ENCODE results near the gene MARCHF10. TPM values are rescaled to one million over a fixed set of nuclear protein-coding genes. Genes with fewer than 3 reads are reported as not detected.
A peak's percentile ranks its signal among the peaks of the same experiment; 100 is the strongest.

The MARCHF10 gene
- total and polyA plus RNA-seq, 9 of the 15 experiments (the other 6 are each of a cell fraction or from before 2014, with no cell fraction given): not detected

DNA sequence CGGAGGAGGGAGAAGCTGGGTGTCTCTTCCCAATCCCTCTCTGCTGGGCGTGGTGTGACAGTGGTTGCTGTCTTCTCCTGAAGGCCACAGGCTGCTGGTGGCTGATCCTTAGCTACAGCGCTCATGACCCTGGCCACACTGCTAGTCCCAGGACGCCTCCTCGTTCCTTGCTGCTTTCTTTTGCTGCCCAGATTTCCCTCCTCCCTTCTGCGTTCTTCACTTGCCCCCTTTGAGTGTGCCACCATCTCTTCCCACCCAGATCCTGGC is 90.6 kb downstream of the MARCHF10 start:
- Histone ChIP-seq H3K4me3 (no peak overlapping the region), H2AFZ (ENCODE audit: low read depth, low read length) (no peak overlapping the region), H3K79me2 (ENCODE audit: control insufficient read depth, insufficient read depth, low read length) (no peaks in the 10 kb centered on the region), H3K9me1 (ENCODE audit: control insufficient read depth, insufficient read depth, low read length) (no peaks in the 10 kb centered on the region), H3K4me2 (ENCODE audit: insufficient read depth, low read length) (no peak overlapping the region), H3K9me3 (replicated peaks; ENCODE audit: control insufficient read depth, insufficient read depth, low read depth, low read length) (no peaks in the 10 kb centered on the region), H3K9ac (ENCODE audit: insufficient read depth in 1 of 2, low read depth in 2 of 2, low read length in 2 of 2) (peak overlapping the region in 1 of 2 experiments; percentile 40; a peak in 1 of 4 replicates), H3K27me3 (ENCODE audit: control insufficient read depth in 2 of 2, insufficient read depth in 2 of 2, low read length in 2 of 2) (peaks cover 9 to 55% of the 10 kb centered on the region in 2 experiments; a peak in 4 of 5 replicates), H3K4me1 (replicated peaks in 1 of 2; ENCODE audit: control insufficient read depth in 2 of 2, insufficient read depth in 2 of 2, low read length in 2 of 2) (peaks cover 2 to 9% of the 10 kb centered on the region in 2 experiments; a peak in 3 of 5 replicates), H4K20me1 (replicated peaks; ENCODE audit: control insufficient read depth, insufficient read depth, low read length) (no peaks in the 10 kb centered on the region), H3K27ac (ENCODE audit: extremely low read depth, low read depth, low read length) (no peak overlapping the region), H3K36me3 (ENCODE audit: control insufficient read depth, insufficient read depth, low read length) (no peaks in the 10 kb centered on the region)
- ChIA-PET POLR2A (interaction anchor here (0.6 to 0.9 kb wide), 2 partner anchors 38 to 438 kb away, joined by 3 read pairs; no protein-coding TSS in a partner anchor), CTCF (ENCODE audit: low intra/inter-chr PET ratio) (interaction anchor here (0.6 to 0.7 kb wide), 2 partner anchors 117 to 1312 kb away, joined by 3 to 4 read pairs; no protein-coding TSS in a partner anchor)
- DNase-seq (ENCODE audit: extremely low read depth in 1 of 4, low spot score in 3 of 4) (no peak), ATAC-seq (peak; percentile 38; the same call in 2 of the 3 replicates), FAIRE-seq (no peak)
- intact Hi-C loops (cut with micrococcal nuclease) (no loop called here), in situ Hi-C loops (cut with MboI) (loop anchor here (25.0 kb wide), 1 partner anchor 245 kb away; the partner anchor contains the start of gene TANC2)
- 15% methylated on average over 6 of the region's 6 CpGs for WGBS (ENCODE audit: insufficient coverage, low coverage, missing lambda C conversion rate)
- no TSS peak for BruUV-seq (replicated peaks)
- TF ChIP-seq HCFC1 (IDR thresholded peaks at IDR 0.05; ENCODE audit: low read depth, low read length): no peak
- TF ChIP-seq, protein P1, sequence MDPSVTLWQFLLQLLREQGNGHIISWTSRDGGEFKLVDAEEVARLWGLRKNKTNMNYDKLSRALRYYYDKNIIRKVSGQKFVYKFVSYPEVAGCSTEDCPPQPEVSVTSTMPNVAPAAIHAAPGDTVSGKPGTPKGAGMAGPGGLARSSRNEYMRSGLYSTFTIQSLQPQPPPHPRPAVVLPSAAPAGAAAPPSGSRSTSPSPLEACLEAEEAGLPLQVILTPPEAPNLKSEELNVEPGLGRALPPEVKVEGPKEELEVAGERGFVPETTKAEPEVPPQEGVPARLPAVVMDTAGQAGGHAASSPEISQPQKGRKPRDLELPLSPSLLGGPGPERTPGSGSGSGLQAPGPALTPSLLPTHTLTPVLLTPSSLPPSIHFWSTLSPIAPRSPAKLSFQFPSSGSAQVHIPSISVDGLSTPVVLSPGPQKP (CRISPR knock-in tag; IDR thresholded peaks at IDR 0.05): no peak
- no peak for TF ChIP-seq FOSL1 (tag; conservative IDR thresholded peaks at IDR 0.05)
- TF ChIP-seq, protein P2, sequence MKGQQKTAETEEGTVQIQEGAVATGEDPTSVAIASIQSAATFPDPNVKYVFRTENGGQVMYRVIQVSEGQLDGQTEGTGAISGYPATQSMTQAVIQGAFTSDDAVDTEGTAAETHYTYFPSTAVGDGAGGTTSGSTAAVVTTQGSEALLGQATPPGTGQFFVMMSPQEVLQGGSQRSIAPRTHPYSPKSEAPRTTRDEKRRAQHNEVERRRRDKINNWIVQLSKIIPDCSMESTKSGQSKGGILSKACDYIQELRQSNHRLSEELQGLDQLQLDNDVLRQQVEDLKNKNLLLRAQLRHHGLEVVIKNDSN (CRISPR knock-in tag; IDR thresholded peaks at IDR 0.05): no peak
- TF ChIP-seq ZNF124 (CRISPR knock-in tag; IDR thresholded peaks at IDR 0.05): no peak
- TF ChIP-seq TARDBP (IDR thresholded peaks at IDR 0.05): no peak
- TF ChIP-seq TGIF2 (CRISPR knock-in tag; IDR thresholded peaks at IDR 0.05): no peak
- TF ChIP-seq CBX1 (IDR thresholded peaks at IDR 0.05; ENCODE audit: low read depth): no peak
- no peak for TF ChIP-seq KAT8 (IDR thresholded peaks at IDR 0.05; ENCODE audit: low read depth)
- TF ChIP-seq ZFP36 (IDR thresholded peaks at IDR 0.05; ENCODE audit: low read depth, low read length, partially characterized antibody): no peak
- no peak for TF ChIP-seq COPS2 (conservative IDR thresholded peaks at IDR 0.05)
- no peak for TF ChIP-seq HOXB6 (CRISPR knock-in tag; IDR thresholded peaks at IDR 0.05; ENCODE audit: borderline replicate concordance)

Data from K562 (cell line).